ENCODE measurements around the gene MYO16. TPM values are rescaled to one million over a fixed set of nuclear protein-coding genes. Genes with fewer than 3 reads are reported as not detected.

Gene MYO16
- total RNA-seq, 1 donor from 2014 or later: 22.0 TPM

DNA sequence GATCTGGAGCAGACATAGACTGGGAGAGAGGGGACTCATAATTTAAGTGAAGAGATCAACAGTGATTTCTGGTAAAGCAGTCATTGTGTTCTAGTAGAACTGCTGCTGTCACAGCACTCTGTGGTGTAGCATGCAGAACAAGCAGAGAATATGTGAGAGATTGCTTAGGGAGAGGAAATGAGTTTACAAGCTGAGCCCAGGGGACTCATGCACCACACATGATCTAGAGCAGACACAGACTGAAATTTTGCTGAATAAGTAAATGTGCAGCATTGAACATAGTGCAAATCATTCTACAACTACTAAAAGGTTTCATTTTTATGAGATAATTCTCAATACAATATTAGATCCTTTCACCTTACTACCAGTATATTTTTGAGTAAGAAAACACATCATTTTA lies 125.7 kb downstream of the MYO16 start:
- no peak for DNase-seq
- Mint-ChIP-seq H3K9me3 (ENCODE audit: unreplicated experiment) (no peaks in the 10 kb centered on the region), H3K27me3 (ENCODE audit: unreplicated experiment) (no peaks in the 10 kb centered on the region), H3K36me3 (ENCODE audit: unreplicated experiment) (no peaks in the 10 kb centered on the region), H3K4me3 (ENCODE audit: unreplicated experiment) (no peak overlapping the region), H3K27ac (ENCODE audit: unreplicated experiment) (no peak overlapping the region), H3K4me1 (ENCODE audit: low read depth, unreplicated experiment) (peaks cover 8% of the 10 kb centered on the region)
- TF ChIP-seq, protein P1, sequence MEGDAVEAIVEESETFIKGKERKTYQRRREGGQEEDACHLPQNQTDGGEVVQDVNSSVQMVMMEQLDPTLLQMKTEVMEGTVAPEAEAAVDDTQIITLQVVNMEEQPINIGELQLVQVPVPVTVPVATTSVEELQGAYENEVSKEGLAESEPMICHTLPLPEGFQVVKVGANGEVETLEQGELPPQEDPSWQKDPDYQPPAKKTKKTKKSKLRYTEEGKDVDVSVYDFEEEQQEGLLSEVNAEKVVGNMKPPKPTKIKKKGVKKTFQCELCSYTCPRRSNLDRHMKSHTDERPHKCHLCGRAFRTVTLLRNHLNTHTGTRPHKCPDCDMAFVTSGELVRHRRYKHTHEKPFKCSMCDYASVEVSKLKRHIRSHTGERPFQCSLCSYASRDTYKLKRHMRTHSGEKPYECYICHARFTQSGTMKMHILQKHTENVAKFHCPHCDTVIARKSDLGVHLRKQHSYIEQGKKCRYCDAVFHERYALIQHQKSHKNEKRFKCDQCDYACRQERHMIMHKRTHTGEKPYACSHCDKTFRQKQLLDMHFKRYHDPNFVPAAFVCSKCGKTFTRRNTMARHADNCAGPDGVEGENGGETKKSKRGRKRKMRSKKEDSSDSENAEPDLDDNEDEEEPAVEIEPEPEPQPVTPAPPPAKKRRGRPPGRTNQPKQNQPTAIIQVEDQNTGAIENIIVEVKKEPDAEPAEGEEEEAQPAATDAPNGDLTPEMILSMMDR (IDR thresholded peaks at IDR 0.05; ENCODE audit: partially characterized antibody, unreplicated experiment): no peak

DNA sequence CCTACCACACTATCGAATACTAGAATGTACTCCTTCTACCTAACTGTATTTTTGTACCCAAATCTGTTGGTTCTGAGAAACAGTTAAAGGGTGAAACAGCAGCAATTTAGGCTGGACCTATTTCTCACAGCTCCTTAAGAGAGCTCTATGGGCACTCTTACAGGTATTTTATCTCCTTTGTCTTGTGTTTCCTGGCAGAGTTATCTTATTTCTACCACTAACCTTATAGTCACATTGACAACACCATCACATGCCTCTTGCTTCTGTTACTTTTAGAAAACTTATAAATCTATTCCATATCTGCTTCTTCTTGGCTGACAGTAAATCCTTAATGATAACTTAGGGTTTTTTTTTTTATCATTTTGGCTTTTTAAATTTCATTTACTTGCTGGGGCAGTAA lies 130.7 kb downstream of the MYO16 start:
- DNase-seq: no peak
- Mint-ChIP-seq H3K9me3 (ENCODE audit: unreplicated experiment) (no peaks in the 10 kb centered on the region), H3K27me3 (ENCODE audit: unreplicated experiment) (no peaks in the 10 kb centered on the region), H3K36me3 (ENCODE audit: unreplicated experiment) (no peaks in the 10 kb centered on the region), H3K27ac (ENCODE audit: unreplicated experiment) (no peak overlapping the region), H3K4me1 (ENCODE audit: low read depth, unreplicated experiment) (peaks cover 6% of the 10 kb centered on the region), H3K4me3 (ENCODE audit: unreplicated experiment) (no peak overlapping the region)
- TF ChIP-seq, protein P1 (IDR thresholded peaks at IDR 0.05; ENCODE audit: partially characterized antibody, unreplicated experiment): no peak

DNA sequence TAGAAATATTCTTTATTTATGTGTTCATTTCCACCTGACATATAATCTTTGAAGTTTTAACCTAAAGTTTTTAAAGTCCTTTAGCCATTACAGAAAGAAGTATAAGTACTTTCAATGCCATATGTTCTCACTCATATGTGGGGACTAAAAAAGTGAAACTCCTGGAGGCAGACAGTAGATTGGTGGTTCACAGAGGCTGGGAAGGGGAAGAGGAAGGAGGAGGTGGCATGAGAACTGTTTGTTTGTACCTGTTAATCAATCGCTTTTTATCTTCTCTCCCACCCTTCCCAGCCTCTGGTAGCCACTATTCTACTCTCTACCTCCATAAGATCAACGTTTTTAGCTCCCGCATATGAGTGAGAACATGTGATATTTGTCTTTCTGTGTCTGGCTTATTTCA lies 131.1 kb downstream of the MYO16 start:
- no peaks in the 10 kb centered on the region for H3K27me3 Mint-ChIP-seq (ENCODE audit: unreplicated experiment)
- no peaks in the 10 kb centered on the region for H3K9me3 Mint-ChIP-seq (ENCODE audit: unreplicated experiment)
- no peak overlapping the region for H3K4me3 Mint-ChIP-seq (ENCODE audit: unreplicated experiment)
- TF ChIP-seq, protein P1 (IDR thresholded peaks at IDR 0.05; ENCODE audit: partially characterized antibody, unreplicated experiment): no peak
- H3K4me1 Mint-ChIP-seq (ENCODE audit: low read depth, unreplicated experiment): peaks cover 6% of the 10 kb centered on the region
- H3K27ac Mint-ChIP-seq (ENCODE audit: unreplicated experiment): no peak overlapping the region
- no peak for DNase-seq
- no peaks in the 10 kb centered on the region for H3K36me3 Mint-ChIP-seq (ENCODE audit: unreplicated experiment)

DNA sequence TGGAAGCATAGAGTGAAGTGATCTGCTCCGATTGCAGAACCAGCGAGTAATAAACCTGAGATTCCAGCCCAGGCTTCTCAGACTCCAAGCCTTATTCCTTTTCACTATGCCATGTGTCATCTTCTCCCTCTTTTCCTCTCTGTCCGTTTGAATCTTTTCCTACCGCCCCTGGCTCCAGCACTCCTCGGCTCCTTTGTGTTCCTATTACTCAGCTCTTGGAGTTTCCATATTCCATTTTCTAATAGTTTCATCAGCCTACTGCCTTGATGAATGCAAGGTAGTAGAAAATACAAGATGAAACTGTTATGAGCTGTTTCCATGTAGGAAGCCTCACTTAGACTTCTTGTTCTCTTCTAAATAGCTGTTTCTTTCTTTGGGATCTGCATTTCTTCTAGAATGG lies 138.6 kb downstream of the MYO16 start:
- no peak for DNase-seq
- H3K9me3 Mint-ChIP-seq (ENCODE audit: unreplicated experiment): peaks cover 1% of the 10 kb centered on the region
- TF ChIP-seq, protein P1 (IDR thresholded peaks at IDR 0.05; ENCODE audit: partially characterized antibody, unreplicated experiment): no peak
- no peak overlapping the region for H3K27ac Mint-ChIP-seq (ENCODE audit: unreplicated experiment)
- no peaks in the 10 kb centered on the region for H3K36me3 Mint-ChIP-seq (ENCODE audit: unreplicated experiment)
- H3K27me3 Mint-ChIP-seq (ENCODE audit: unreplicated experiment): no peaks in the 10 kb centered on the region
- H3K4me1 Mint-ChIP-seq (ENCODE audit: low read depth, unreplicated experiment): peaks cover 2% of the 10 kb centered on the region
- no peak overlapping the region for H3K4me3 Mint-ChIP-seq (ENCODE audit: unreplicated experiment)

DNA sequence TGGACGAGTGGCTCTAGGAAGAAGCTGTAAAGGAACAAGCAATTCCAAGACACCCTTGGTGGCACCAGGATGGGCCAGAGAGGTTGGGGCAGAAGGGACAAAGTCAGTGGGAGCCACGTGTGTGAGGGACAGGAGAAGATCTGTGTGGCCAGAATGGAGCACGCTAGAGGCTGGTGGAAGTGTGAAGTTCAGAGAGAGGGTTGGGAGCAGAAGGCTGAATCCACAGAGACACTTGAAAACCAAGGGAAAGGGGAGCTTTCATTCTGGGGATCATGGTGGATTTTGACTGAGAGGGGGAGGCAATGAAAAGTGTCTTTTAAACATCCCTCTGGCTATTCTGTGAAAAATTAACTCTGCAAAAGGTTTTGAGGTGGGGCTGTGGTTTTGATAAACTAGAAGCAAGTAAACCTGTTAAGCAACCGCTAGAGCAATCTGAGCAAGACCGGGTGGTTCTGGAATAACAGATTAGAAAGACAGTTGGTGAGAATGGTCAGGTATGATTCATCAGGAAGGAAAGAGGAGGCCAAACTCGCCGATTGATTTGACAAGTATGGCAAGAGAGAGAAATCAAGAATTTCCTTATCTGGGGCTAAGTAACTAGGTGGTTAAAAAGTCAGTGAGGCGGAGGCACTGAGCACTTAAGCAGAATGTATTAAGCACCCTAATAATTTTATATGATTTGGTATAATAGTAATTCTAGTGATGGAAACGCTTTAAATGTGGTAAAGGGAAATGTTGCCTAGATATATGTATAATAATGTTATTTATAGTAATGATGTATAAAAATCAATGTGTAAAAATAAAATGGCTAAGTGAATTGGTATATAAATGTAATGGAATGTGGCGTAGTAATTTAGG lies 140.0 kb downstream of the MYO16 start:
- H3K36me3 Mint-ChIP-seq (ENCODE audit: unreplicated experiment): no peaks in the 10 kb centered on the region
- no peak overlapping the region for H3K27ac Mint-ChIP-seq (ENCODE audit: unreplicated experiment)
- no peaks in the 10 kb centered on the region for H3K27me3 Mint-ChIP-seq (ENCODE audit: unreplicated experiment)
- H3K4me3 Mint-ChIP-seq (ENCODE audit: unreplicated experiment): no peak overlapping the region
- no peak for DNase-seq
- H3K4me1 Mint-ChIP-seq (ENCODE audit: low read depth, unreplicated experiment): no peaks in the 10 kb centered on the region
- H3K9me3 Mint-ChIP-seq (ENCODE audit: unreplicated experiment): peaks cover 1% of the 10 kb centered on the region
- TF ChIP-seq, protein P1 (IDR thresholded peaks at IDR 0.05; ENCODE audit: partially characterized antibody, unreplicated experiment): no peak
